ENCODE data around the gene EGLN1.

- no peak for TF ChIP-seq POLR2AphosphoS5 (IDR thresholded peaks at IDR 0.05; ENCODE audit: low read depth, low read length)
- no peak for TF ChIP-seq CTCF (IDR thresholded peaks at IDR 0.05)
Measured at GRCh38 chr1:231332761-231333160, 89.3 kb downstream of the EGLN1 start.
